ENCODE data around the gene HECA.
"Not testable (repeated sequence)": the region's sequence is repeated elsewhere in the genome, so short reads cannot be mapped to it uniquely, and the experiment has no call there.

HECA gene

DNA sequence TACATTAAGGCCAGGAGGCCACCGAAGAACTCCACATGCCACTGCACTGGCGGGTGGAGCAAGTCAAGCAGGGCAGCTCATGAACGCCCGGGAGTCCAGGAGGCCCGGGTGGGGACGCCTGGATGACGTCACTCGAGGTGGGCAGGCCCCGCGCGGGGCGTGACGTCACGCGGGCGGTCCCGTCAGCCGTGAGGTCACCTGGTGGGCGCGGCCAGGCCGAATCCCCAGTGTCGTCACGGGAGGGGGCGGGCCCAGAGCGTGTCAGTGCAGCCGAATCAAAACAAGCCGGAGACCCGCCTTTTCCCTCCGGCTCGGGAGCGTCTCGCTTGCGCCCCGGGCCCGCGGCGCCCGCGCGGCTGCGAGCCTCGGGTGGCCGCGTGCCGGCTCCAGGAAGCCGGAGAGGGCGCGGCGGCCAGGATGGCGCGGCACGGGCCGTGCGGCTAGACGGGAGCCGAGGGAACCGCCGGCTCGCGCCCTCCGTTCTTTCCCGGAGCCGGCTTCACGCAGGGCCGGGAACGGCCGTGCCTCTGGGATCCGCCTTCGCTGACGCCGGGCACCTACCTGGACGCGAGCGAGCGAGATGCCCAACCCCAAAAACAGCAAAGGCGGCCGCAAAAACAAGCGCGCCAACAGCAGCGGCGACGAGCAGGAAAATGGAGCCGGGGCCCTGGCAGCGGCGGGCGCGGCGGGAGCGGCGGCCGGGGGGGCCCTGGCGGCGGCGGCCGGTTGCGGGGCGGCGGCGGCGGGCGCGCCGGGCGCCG lies at the start of gene HECA:
Gene HECA (plus strand): TSS at position 264 of the 761 bp plus-strand sequence. CDS start 317 bp downstream, at position 581.
- DNase-seq (ENCODE audit: low read depth in 2 of 2) = peak; percentile 98

- DNase-seq (ENCODE audit: low read depth in 2 of 2) = no peak
These were observed 43.1 kb upstream of the HECA start for GRCh38 chr6:139091826-139092225.

GRCh38 chr6:139099984-139100383 lies 34.9 kb upstream of the HECA start:
- DNase-seq (ENCODE audit: low read depth in 2 of 2) = no peak

DNA sequence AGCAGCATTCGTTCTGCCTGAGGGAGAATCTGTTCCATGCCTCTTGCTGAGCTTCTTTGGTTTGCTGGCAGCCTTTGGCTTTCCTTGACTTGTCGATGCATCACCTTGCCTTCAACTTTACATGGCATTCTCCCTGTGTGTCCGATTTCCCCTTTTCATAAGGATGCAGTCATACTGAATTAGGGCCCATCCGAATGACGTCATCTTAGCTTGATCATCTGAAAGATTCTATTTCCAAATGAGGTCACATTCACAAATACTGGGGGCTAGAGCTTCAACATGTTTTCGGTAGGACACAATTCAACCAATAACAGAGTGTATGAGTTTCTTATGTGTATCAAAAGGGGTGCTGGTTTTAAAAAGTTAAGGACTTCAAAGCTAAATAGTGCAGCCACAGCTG lies 27.8 kb upstream of the HECA start:
- DNase-seq (ENCODE audit: low read depth in 2 of 2) = no peak

- DNase-seq (ENCODE audit: low read depth in 2 of 2) = no peak
These were observed 26.5 kb upstream of the HECA start for GRCh38 chr6:139108378-139108777.

DNA sequence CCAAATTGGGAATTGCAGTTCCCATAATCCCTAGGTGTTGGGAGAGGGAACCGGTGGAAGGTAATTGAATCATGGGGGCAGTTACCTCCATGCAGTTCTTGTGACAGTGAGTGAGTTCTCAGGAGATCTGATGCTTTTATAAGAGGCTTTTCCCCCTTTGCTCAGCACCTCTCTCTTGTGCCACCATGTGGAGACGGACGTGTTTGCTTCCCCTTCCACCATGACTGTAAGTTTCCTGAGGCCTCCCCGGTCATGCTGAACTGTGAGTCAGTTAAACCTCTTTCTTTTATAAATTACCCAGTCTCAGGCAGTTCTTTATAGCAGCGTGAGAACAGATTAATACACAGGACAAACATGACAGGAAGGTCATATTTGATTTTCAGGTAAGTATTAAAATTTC lies 25.3 kb upstream of the HECA start:
- DNase-seq (ENCODE audit: low read depth in 2 of 2) = no peak

DNA sequence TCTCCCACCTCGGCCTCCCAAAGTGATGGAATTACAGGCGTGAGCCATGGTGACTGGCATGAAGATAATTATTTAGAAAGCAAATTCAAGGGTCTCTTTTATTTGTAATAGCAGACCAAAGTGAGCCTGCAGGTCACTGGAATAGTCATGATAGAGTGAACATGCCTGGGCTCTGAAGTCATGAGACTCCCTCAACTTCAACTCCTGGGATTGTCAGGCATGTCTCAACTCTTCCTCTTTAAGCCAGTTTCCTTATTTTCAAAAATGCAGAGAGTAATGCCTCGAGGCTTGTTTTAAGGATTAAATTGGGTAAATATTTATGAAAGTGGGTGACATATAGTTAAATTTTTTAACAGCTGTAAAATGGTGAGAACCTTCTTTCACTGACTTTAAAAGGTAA lies 22.7 kb upstream of the HECA start:
- DNase-seq (ENCODE audit: low read depth in 2 of 2) = no peak

DNA sequence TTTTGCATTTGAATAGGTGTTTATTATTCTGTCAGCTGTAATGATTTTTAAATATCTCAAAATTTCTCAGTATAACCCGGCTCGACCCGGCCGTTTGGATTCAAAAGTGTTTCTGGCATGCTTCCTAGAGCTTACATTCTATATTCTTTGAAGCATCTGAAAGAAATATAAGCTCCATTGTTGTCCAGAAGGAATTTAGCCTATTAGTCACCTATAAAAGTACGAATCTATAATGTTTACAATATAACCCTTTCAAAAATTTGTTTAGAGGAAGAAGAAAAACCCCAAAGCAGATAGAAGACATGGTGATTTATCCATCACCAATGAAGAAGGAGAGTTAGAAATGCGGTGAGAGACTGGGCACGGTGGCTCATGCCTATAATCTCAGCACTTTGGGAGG lies 22.3 kb upstream of the HECA start:
- DNase-seq (ENCODE audit: low read depth in 2 of 2) = no peak

DNA sequence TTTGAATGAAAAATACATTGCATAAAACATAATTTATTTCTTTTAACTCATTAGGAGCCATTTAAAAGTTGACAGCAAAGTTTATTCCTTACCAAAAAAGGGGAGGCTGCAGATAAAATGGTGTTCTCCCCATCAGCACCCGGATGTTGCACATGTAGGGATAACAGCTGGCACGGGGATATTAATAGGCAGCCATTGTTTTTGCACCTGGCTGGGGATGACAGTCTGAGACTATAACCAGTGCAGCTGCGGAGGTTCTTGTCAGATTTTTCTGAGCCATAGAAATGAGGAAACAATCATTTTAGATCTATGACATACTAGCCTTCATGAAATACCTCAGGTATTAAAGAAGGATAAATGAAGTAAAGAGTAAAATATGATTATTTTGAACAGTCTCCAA lies 20.1 kb upstream of the HECA start:
- DNase-seq (ENCODE audit: low read depth in 2 of 2) = no peak

DNA sequence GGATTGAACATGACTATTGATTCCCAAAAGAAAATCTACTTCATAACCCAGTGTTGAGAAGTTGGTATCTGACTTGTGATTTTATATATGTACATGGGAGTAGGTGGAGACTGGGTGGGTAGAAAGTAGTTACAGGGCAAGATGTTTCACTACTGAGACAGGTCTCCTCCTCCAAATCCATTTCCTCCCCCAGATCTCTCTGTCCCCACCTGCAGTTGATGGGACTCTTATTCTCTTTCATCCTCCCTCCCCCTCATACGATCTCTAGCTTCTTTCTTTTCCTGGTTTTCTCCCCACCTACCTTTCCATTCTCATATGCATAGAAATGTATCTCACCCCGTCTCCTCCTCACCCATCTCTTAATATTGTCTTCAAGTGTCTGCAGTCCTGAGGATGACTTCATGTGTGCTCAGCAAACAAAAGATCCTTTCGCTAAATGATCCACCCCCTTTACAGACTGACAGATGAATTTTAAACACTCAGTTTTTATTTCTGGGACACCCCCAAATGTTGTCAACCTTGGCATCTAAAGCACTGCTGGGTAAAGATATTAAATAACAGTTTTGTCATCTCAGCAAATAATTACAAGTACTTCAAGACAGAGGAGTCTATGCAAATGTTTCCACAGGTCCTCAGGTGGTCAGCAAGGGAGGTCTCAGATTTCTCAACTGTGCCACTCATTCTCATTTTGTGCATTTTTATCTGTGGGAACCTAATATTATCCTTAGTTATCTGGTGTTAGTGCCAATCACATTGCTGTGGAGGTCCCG lies 18.7 kb upstream of the HECA start:
- no peak for DNase-seq (ENCODE audit: low read depth in 2 of 2)

- DNase-seq (ENCODE audit: low read depth in 2 of 2) = no peak
These were observed 17.1 kb upstream of the HECA start for GRCh38 chr6:139117734-139118133.

DNA sequence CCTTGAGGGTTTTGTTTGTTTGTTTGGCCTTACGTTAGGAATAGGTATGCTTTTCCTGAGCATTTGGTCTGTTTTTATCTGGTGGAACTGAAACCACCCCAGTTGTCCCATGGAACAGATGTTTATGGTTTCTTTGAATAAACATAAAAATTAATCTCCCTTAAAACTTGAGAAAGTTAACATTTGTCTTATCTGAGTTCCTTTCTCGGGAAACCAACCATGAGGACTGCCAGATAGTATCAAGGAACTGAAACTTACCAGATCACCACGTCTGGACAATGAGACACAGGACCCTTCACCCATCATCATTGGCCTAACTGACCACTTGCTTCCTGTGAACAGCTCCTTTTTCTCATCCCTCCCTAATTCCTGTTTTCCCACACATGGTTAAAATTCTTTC lies 15.3 kb upstream of the HECA start:
- DNase-seq (ENCODE audit: low read depth in 2 of 2) = no peak

DNA sequence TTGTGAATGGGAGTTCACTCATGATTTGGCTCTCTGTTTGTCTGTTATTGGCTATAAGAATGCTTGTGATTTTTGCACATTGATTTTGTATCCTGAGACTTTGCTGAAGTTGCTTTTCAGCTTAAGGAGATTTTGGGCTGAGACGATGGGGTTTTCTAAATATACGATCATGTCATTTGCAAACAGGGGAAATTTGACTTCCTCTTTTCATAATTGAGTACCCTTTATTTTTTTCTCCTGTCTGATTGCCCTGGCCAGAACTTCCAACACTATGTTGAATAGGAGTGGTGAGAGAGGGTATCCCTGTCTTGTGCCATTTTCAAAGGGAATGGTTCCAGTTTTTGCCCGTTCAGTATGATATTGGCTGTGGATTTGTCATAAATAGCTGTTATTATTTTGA lies 12.1 kb upstream of the HECA start:
- not testable (repeated sequence) for DNase-seq (ENCODE audit: low read depth in 2 of 2)

DNA sequence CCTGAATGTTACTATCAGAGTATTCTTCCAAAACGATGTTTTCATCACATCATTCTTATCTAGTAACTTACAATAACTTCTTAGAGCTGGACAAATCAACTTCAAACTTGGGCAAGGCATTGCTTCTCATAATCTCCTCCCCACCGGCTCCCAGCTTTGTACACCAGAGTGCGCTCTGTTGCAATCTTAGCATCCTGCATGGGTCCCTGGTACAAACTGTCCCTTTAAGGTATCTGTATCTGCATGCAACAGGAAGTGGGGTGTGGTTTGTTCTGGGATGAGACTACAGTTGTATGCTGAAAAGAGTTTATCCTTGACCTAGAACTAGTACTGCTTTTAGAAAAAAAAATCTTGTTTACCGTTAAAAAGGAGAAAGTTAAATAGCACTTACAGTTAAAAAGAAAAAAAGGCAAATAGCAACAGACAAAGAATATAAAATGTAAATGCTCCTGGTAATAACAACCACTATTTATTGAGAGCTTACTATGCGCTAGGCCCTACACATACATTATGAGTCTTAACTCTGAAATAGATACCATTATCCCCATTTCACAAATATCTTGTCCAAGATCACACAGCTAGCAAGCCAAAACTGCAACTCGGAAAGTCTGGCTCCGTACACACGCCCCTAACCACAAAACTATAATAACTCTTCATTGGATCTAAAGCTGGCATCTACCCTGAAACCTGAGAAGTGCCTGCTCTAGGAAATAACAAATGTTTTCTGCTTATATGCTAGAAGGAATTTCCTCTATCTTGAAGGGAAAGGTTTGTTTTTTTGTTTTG lies 9.8 kb upstream of the HECA start:
- peak; percentile 34 to 74 for DNase-seq (ENCODE audit: low read depth in 2 of 2)

DNA sequence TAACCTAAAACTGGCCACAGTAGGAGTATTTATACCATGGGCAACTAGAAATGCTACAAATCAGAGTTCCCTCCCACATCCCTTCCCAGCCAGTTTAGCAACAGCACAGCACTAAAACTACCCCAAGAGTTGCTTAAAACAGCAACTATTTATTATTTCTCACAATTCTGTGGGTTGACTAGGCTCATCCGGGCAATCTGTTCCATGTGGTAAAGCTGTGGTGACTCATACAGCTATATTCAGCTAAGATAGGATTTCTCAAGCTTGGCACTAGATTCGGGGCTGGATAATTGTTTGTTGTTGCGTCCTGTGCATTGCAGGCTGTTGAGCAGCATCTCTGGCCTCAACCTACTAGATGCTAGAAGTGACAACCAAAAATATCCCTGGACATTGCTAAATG lies 8.6 kb upstream of the HECA start:
- DNase-seq (ENCODE audit: low read depth in 2 of 2) = no peak

DNA sequence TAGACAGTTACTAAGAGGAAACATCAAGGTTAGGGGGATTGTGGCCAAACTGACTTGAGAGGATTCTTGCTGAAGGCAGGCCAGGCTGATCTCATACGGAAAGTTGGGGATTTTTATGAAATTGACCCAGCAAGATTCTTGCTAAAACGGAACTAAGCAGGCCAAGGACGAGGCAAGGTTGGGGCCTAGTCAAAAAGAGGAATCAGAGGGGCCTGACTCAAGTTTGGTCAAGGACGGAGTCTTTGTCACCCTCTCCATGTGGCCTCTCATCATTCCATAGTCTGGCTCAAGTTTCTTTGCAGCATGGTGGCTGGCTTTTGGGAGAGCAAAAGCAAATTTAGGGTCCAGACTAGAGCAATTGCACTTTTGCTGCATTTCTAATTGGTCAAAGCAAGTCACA lies 7.9 kb upstream of the HECA start:
- DNase-seq (ENCODE audit: low read depth in 2 of 2) = no peak

DNA sequence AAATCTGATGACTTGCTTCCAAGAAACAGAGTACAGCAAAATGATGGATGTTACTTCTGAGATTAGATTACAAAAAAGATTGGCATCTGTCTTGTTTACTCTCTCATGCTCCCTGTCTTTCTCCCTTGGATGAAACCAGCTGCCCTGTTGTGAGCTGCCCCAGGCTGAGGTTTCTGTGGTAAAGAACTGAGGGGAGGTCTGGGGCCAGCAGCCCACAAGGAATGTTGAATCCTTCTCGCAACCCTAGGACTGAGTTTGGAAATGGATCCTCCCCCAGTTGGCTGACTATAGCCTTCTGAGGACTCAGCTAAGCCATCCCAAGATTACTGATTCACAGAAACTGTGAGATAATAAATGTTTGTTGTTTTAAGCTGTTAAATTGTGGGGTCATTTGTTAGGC lies 5.6 kb upstream of the HECA start:
- no peak for DNase-seq (ENCODE audit: low read depth in 2 of 2)

DNA sequence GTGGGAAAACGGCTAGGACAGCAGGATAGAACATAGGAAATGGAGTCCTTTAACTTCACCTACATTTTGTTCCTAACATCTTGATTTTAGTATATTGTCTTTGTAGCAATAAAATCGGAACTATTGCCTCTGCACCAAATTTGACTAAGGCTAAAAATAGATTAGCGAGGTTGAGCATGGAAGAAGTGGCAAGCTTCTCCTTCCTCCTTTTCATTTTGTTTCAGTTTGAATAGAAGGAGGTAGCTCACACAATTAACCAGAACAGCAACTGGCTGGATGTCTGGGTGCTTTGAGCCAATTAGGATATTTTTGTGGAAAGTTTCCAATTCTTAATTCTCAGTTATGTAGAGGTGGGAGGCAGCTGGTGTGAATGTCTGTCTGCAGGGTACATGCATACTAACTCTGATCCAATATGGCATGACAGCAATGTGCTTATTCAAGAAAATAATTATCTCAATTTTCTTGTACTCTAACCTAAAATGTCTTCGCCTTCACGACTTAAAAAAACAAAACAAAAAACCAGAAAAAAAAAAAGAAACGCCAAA lies 3.1 kb upstream of the HECA start:
- no peak for DNase-seq (ENCODE audit: low read depth in 2 of 2)

- no peak for DNase-seq (ENCODE audit: low read depth in 2 of 2)
These were observed 1.4 kb upstream of the HECA start for GRCh38 chr6:139133262-139134063.

GRCh38 chr6:139134064-139134395 lies 850 bp upstream of the HECA start:
- no peak for DNase-seq (ENCODE audit: low read depth in 2 of 2)
